Heart left ventricle (tissue), 13 donors: Measurements from ENCODE around the gene CYP21A2.
"Not testable (repeated sequence)": the region's sequence is repeated elsewhere in the genome, so short reads cannot be mapped to it uniquely, and the experiment has no call there.

Experiments used
- CTCF ChIP-seq, 12 donors: fragments of 200-600 bp; sonication (generic) in 4 of 12; IDR thresholded peaks; one replicate each; pipeline versions ENCODE4 v1.5.0 to v1.8.0; 2018 to 2022; ENCODE audit warnings: antibody characterized with exemption in 12 of 12, mild to moderate bottlenecking in 5 of 12
- POLR2A ChIP-seq, 2 donors: fragments of 450-650 bp; IDR thresholded peaks; one replicate each; pipeline ENCODE4 v1.6.1; 2017; ENCODE audit warnings: antibody characterized with exemption in 2 of 2, mild to moderate bottlenecking in 2 of 2, moderate library complexity in 2 of 2
- donor health status: ischemic (EF 13 %, LVEDD 7.1; RV severe dilation, severe dysfunction).
- donor health status: DM: no; HTN: yes; CAD: no.
- donor health status: DM: no; HTN: no; CAD: no.
- donor health status: ischemic (EF 25% LVEDD 6.9; RV normal size, moderate dysfunction).
- donor health status: ischemic (EF 25% LVEDD 5.7; RV mildly dilated, moderate dysfunction).
- donor health status: ischemic (EF 35%, LVEDD 5.7; RV mildly dilated, moderate dysfunction).
- donor health status: nonischemic (EF 11% LVEDD 7.7; RV severe dilation, severe dysfunction).
- donor health status: DM: yes; HTN: yes; CAD: no.
- donor health status: PGD.
- donor health status: ischemic (EF 29% LVEDD 5.4; RV normal size, mild dysfunction).
- donor health status: nonischemic (EF 23%, LVEDD 6.1; RV moderate dilation, normal function).

GRCh38 chr6:32004393-32004792 lies 33.8 kb upstream of the CYP21A2 start:
- TF ChIP-seq CTCF, POLR2A (IDR thresholded peaks at IDR 0.05): not testable (repeated sequence)
